ENCODE results near the gene ADAMTS12. TPM values are rescaled to one million over a fixed set of nuclear protein-coding genes. Genes with fewer than 3 reads are reported as not detected.

Gene ADAMTS12
- total RNA-seq, 1 donor = 6.9 TPM

GRCh38 chr5:33563983-33564908 lies 327.5 kb downstream of the ADAMTS12 start:
- Histone ChIP-seq H3K79me2 (ENCODE audit: insufficient read depth, low read length) (no peaks in the 10 kb centered on the region), H2AFZ (ENCODE audit: low read length) (no peak overlapping the region), H3K27ac (ENCODE audit: low read depth, low read length) (no peak overlapping the region), H3K36me3 (ENCODE audit: insufficient read depth, low read length) (no peaks in the 10 kb centered on the region), H3K4me1 (ENCODE audit: insufficient read depth, low read length) (no peaks in the 10 kb centered on the region), H3K9me3 (ENCODE audit: low read depth, low read length) (no peaks in the 10 kb centered on the region), H3K4me2 (ENCODE audit: insufficient read depth, low read length) (no peak overlapping the region), H3K4me3 (ENCODE audit: insufficient read depth, low read length) (no peak overlapping the region), H4K20me1 (ENCODE audit: insufficient read depth, low read length) (peaks cover 10% of the 10 kb centered on the region), H3K27me3 (ENCODE audit: insufficient read depth, low read length) (no peaks in the 10 kb centered on the region)
- no peak for DNase-seq (ENCODE audit: insufficient read length, low spot score, missing footprints)
- no peak for TF ChIP-seq CTCF (IDR thresholded peaks at IDR 0.05; ENCODE audit: extremely low read depth, low read depth, low read length)

GRCh38 chr5:33563530-33563929 lies 328.3 kb downstream of the ADAMTS12 start:
- DNase-seq (ENCODE audit: insufficient read length, low spot score, missing footprints) = no peak
- no peak overlapping the region for H3K27ac ChIP-seq (ENCODE audit: low read depth, low read length)
- no peaks in the 10 kb centered on the region for H3K36me3 ChIP-seq (ENCODE audit: insufficient read depth, low read length)
- peaks cover 3% of the 10 kb centered on the region for H3K4me1 ChIP-seq (ENCODE audit: insufficient read depth, low read length)
- no peaks in the 10 kb centered on the region for H3K27me3 ChIP-seq (ENCODE audit: insufficient read depth, low read length)
- no peak overlapping the region for H3K4me2 ChIP-seq (ENCODE audit: insufficient read depth, low read length)
- H3K4me3 ChIP-seq (ENCODE audit: insufficient read depth, low read length) = no peak overlapping the region
- no peaks in the 10 kb centered on the region for H3K79me2 ChIP-seq (ENCODE audit: insufficient read depth, low read length)
- no peak for TF ChIP-seq CTCF (IDR thresholded peaks at IDR 0.05; ENCODE audit: extremely low read depth, low read depth, low read length)
- H2AFZ ChIP-seq (ENCODE audit: low read length) = no peak overlapping the region
- no peaks in the 10 kb centered on the region for H3K9me3 ChIP-seq (ENCODE audit: low read depth, low read length)
- H4K20me1 ChIP-seq (ENCODE audit: insufficient read depth, low read length) = peaks cover 13% of the 10 kb centered on the region

- no peaks in the 10 kb centered on the region for H3K9me3 ChIP-seq (ENCODE audit: low read depth, low read length)
- peak; percentile 58 for DNase-seq (ENCODE audit: insufficient read length, low spot score, missing footprints)
Measured at GRCh38 chr5:33558489-33558888, 333.3 kb downstream of the ADAMTS12 start.

More at GRCh38 chr5:33558489-33558888, 333.3 kb downstream of the ADAMTS12 start:
- Histone ChIP-seq H3K27ac (ENCODE audit: low read depth, low read length) (peak overlapping the region; percentile 3), H2AFZ (ENCODE audit: low read length) (no peak overlapping the region), H3K4me1 (ENCODE audit: insufficient read depth, low read length) (peaks cover 3% of the 10 kb centered on the region), H3K4me3 (ENCODE audit: insufficient read depth, low read length) (no peak overlapping the region), H3K36me3 (ENCODE audit: insufficient read depth, low read length) (peaks cover 4% of the 10 kb centered on the region), H3K4me2 (ENCODE audit: insufficient read depth, low read length) (no peak overlapping the region), H3K27me3 (ENCODE audit: insufficient read depth, low read length) (no peaks in the 10 kb centered on the region), H4K20me1 (ENCODE audit: insufficient read depth, low read length) (peaks cover 4% of the 10 kb centered on the region), H3K79me2 (ENCODE audit: insufficient read depth, low read length) (no peaks in the 10 kb centered on the region)
- TF ChIP-seq CTCF (IDR thresholded peaks at IDR 0.05; ENCODE audit: extremely low read depth, low read depth, low read length) = no peak
